ENCODE data around the gene RNF125. TPM values are rescaled to one million over a fixed set of nuclear protein-coding genes. Genes with fewer than 3 reads are reported as not detected.
A peak's percentile ranks its signal among the peaks of the same experiment; 100 is the strongest.

RNF125 gene
- total and polyA plus RNA-seq, 4 donors = 1.4 to 9.2 (median 3.3) TPM

- no peak overlapping the region for H3K27ac ChIP-seq (ENCODE audit: low read depth in 1 of 2, low read length in 1 of 2)
- no peaks in the 10 kb centered on the region for H3K27me3 ChIP-seq (ENCODE audit: control insufficient read depth in 3 of 3, insufficient read depth in 3 of 3, low read length in 2 of 3)
- H3K9ac ChIP-seq (ENCODE audit: insufficient read depth in 1 of 2, low read length in 2 of 2) = no peak overlapping the region
- H3K4me1 ChIP-seq (ENCODE audit: control insufficient read depth in 5 of 5, insufficient read depth in 5 of 5, low read length in 5 of 5) = no peaks in the 10 kb centered on the region
- peak; percentile 34 for ATAC-seq (ENCODE audit: insufficient read depth, low FRiP score)
- no peak for DNase-seq
- no peaks in the 10 kb centered on the region for H3K9me3 ChIP-seq (ENCODE audit: control insufficient read depth in 4 of 4, insufficient read depth in 3 of 4, low read length in 3 of 4)
- no peak overlapping the region for H3K4me3 ChIP-seq
- TF ChIP-seq CTCF (IDR thresholded peaks at IDR 0.05; ENCODE audit: control extremely low read depth, extremely low read depth) = no peak
- WGBS, 2 donors = 9 to 41% methylated on average over 3 of the region's 3 CpGs
- peaks cover 0 to 5% (median 0%) of the 10 kb centered on the region in 4 donors for H3K36me3 ChIP-seq (ENCODE audit: control insufficient read depth in 4 of 4, insufficient read depth in 4 of 4, low read length in 4 of 4)
These were observed 22.3 kb downstream of the RNF125 start for GRCh38 chr18:32040936-32041335.

GRCh38 chr18:32042337-32042736 lies 23.7 kb downstream of the RNF125 start:
- Histone ChIP-seq H3K9ac (ENCODE audit: insufficient read depth in 1 of 2, low read length in 2 of 2) (no peak overlapping the region), H3K4me1 (ENCODE audit: control insufficient read depth in 5 of 5, insufficient read depth in 5 of 5, low read length in 5 of 5) (no peaks in the 10 kb centered on the region), H3K9me3 (ENCODE audit: control insufficient read depth in 4 of 4, insufficient read depth in 3 of 4, low read length in 3 of 4) (no peaks in the 10 kb centered on the region), H3K27me3 (ENCODE audit: control insufficient read depth in 3 of 3, insufficient read depth in 3 of 3, low read length in 2 of 3) (no peaks in the 10 kb centered on the region), H3K27ac (ENCODE audit: low read depth in 1 of 2, low read length in 1 of 2) (peak overlapping the region in 1 of 2 donors; percentile 22), H3K36me3 (ENCODE audit: control insufficient read depth in 4 of 4, insufficient read depth in 4 of 4, low read length in 4 of 4) (peaks cover 0 to 4% (median 0%) of the 10 kb centered on the region in 4 donors), H3K4me3 (no peak overlapping the region)
- no peak for DNase-seq
- TF ChIP-seq CTCF (IDR thresholded peaks at IDR 0.05; ENCODE audit: control extremely low read depth, extremely low read depth) = no peak
- no peak for ATAC-seq (ENCODE audit: insufficient read depth, low FRiP score)

DNA sequence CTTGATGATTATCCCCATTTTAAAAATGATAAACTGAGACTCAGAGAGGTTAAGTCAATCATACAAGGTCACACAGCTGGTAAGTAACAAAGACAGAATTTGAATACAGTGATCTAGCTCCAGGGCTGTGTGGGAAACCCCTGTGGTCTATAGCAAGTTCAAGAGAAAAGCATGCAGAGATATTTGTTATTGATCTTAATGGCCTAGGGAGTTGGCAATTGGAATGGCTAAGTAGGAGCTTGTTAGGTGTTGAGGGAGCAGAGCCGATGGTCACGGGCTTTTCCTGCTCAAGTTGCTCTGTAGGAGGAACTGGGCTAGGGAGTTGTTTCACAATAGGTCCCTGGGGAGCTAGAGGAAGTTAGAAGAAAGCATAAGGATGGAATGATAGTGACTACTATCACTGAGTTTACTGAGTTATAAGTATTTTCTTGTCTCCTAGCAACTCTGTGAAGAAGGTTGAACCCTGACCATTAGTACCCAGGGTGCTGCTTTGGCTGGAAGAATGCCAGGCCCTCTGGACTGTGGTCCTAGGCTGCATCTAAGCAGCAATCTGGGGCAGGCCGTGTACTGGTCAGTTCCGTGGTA lies 30.0 kb downstream of the RNF125 start:
- ATAC-seq (ENCODE audit: insufficient read depth, low FRiP score) = peak; percentile 77
- Histone ChIP-seq H3K9ac (ENCODE audit: insufficient read depth in 1 of 2, low read length in 2 of 2) (no peak overlapping the region), H3K36me3 (ENCODE audit: control insufficient read depth in 4 of 4, insufficient read depth in 4 of 4, low read length in 4 of 4) (peaks cover 0 to 1% (median 0%) of the 10 kb centered on the region in 4 donors), H3K4me3 (no peak overlapping the region), H3K4me1 (ENCODE audit: control insufficient read depth in 5 of 5, insufficient read depth in 5 of 5, low read length in 5 of 5) (peaks cover 0 to 5% (median 3%) of the 10 kb centered on the region in 5 donors), H3K9me3 (ENCODE audit: control insufficient read depth in 4 of 4, insufficient read depth in 3 of 4, low read length in 3 of 4) (no peaks in the 10 kb centered on the region), H3K27ac (ENCODE audit: low read depth in 1 of 2, low read length in 1 of 2) (peak overlapping the region in 1 of 2 donors; percentile 83), H3K27me3 (ENCODE audit: control insufficient read depth in 3 of 3, insufficient read depth in 3 of 3, low read length in 2 of 3) (no peaks in the 10 kb centered on the region)
- TF ChIP-seq CTCF (IDR thresholded peaks at IDR 0.05; ENCODE audit: control extremely low read depth, extremely low read depth) = no peak
- WGBS, 2 donors = 39 to 63% methylated on average over 4 of the region's 4 CpGs
- peak in 2 of 3 donors; percentile 12 to 20 for DNase-seq

Measured in lung (tissue), 12 donors.